HCT116 (cell line): ENCODE measurements around the gene CLEC20A. TPM values are rescaled to one million over a fixed set of nuclear protein-coding genes. Genes with fewer than 3 reads are reported as not detected.

Experiments
- ATAC-seq: fragments of 200-7000 bp; cut with Tn5 transposase; 2 replicates; pipeline ENCODE4 v1.9.1; 2020; ENCODE audit warnings: mild to moderate bottlenecking, moderate library complexity
- BruUV-seq: library from RNA; stranded (reverse); fragments of 400-500 nt; replicated peaks from 2 replicates; lab custom pipeline; 2021; lab: Mats Ljungman, UMichigan
- CTCF ChIA-PET: fragments of 300-600 bp; sonication (Branson Sonifier 250); formaldehyde crosslinking; loops from one replicate; lab custom pipeline; 2021; ENCODE audit warnings: antibody characterized with exemption; lab: Charles Lee
- POLR2A ChIA-PET: fragments of 300-600, 350-600 bp; sonication (Branson Sonifier 250); formaldehyde crosslinking; loops from one replicate; lab custom pipeline; 2021; ENCODE audit warnings: antibody characterized with exemption; lab: Charles Lee
- RAD21 ChIA-PET, 2 experiments: fragments of 300-600 bp; sonication (Branson Sonifier 250); formaldehyde crosslinking; loops; one replicate each; lab custom pipeline; 2023; ENCODE audit warnings: low total read pairs in 2 of 2; ENCODE audit not compliant: uncharacterized antibody in 2 of 2, unreplicated experiment in 2 of 2, low non-redundant PET in 1 of 2; lab: Charles Lee
- DNase-seq: peaks from one replicate; pipeline ENCODE4 v3.0.0-alpha.2; 2010; ENCODE audit warnings: low read depth, low spot score
- H2AFZ ChIP-seq: fragments of 200-600 bp; shearing (Covaris generic), sonication (generic); 2 replicates; pipeline ENCODE4 v1.6.1; 2017; ENCODE audit warnings: low read depth, mixed run types, mixed read lengths, antibody characterized with exemption, low read length; ENCODE audit not compliant: poor library complexity, severe bottlenecking
- H3K27ac ChIP-seq: 2 replicates; pipeline ENCODE4 v1.5.1; 2012; ENCODE audit warnings: low read depth, low read length
- H3K27me3 ChIP-seq: fragments of 200-600 bp; sonication (generic); 2 replicates; pipeline ENCODE4 v1.6.1; 2016; ENCODE audit warnings: mixed run types, low read length, mixed read lengths; ENCODE audit not compliant: insufficient read depth
- H3K36me3 ChIP-seq, 2 experiments: fragments of 200-500 bp in 1 of 2; fragments of 200-600 bp in 1 of 2; sonication (Bioruptor generic) in 1 of 2; sonication (generic) in 1 of 2; 2 replicates each; pipeline versions ENCODE4 v1.5.1 to v1.6.1; 2014 to 2016; ENCODE audit warnings: low read length in 2 of 2, inconsistent platforms in 1 of 2, mixed read lengths in 1 of 2, mixed run types in 1 of 2; ENCODE audit not compliant: insufficient read depth in 2 of 2, control insufficient read depth in 1 of 2
- H3K4me1 ChIP-seq, 2 experiments: fragments of 200-600 bp in 1 of 2; sonication (generic) in 1 of 2; 2 replicates each; pipeline versions ENCODE4 v1.5.1 to v1.6.1; 2012 to 2017; ENCODE audit warnings: low read length in 2 of 2, inconsistent platforms in 1 of 2, mild to moderate bottlenecking in 1 of 2, mixed read lengths in 1 of 2, mixed run types in 1 of 2, moderate library complexity in 1 of 2; ENCODE audit not compliant: insufficient read depth in 2 of 2, control insufficient read depth in 1 of 2
- H3K4me2 ChIP-seq: fragments of 200-600 bp; sonication (generic); 2 replicates; pipeline ENCODE4 v1.6.1; 2017; ENCODE audit warnings: mixed run types, low read length, mixed read lengths
- H3K4me3 ChIP-seq, 2 experiments: fragments of 200-600 bp in 1 of 2; sonication (generic) in 1 of 2; replicated peaks in 1 of 2; 2 replicates each; pipeline ENCODE4 v1.5.1; 2011 to 2016; ENCODE audit warnings: low read length in 2 of 2, control low read depth in 1 of 2, low read depth in 1 of 2, mild to moderate bottlenecking in 1 of 2, mixed read lengths in 1 of 2, mixed run types in 1 of 2
- H3K79me2 ChIP-seq: fragments of 200-600 bp; sonication (generic); 2 replicates; pipeline ENCODE4 v1.6.1; 2017; ENCODE audit warnings: mild to moderate bottlenecking, mixed run types, low read length, moderate library complexity, mixed read lengths; ENCODE audit not compliant: insufficient read depth
- H3K9ac ChIP-seq: fragments of 200-600 bp; sonication (generic); 2 replicates; pipeline ENCODE4 v1.6.1; 2016; ENCODE audit warnings: low read length, mixed read lengths
- H3K9me2 ChIP-seq: fragments of 200-600 bp; sonication (generic), shearing (Covaris generic); 2 replicates; pipeline ENCODE4 v1.6.1; 2017; ENCODE audit warnings: mixed run types, mild to moderate bottlenecking, moderate library complexity; ENCODE audit not compliant: insufficient read depth
- H3K9me3 ChIP-seq, 2 experiments: fragments of 200-500 bp in 1 of 2; fragments of 200-600 bp in 1 of 2; sonication (Bioruptor generic) in 1 of 2; sonication (generic) in 1 of 2; 2 replicates each; pipeline ENCODE4 v1.6.1; 2014 to 2017; ENCODE audit warnings: low read length in 2 of 2, mixed read lengths in 2 of 2, inconsistent platforms in 1 of 2, low read depth in 1 of 2, mild to moderate bottlenecking in 1 of 2, mixed run types in 1 of 2, moderate library complexity in 1 of 2; ENCODE audit not compliant: control insufficient read depth in 1 of 2, insufficient read depth in 1 of 2
- H4K20me1 ChIP-seq: fragments of 200-600 bp; sonication (generic), shearing (Covaris generic); 2 replicates; pipeline ENCODE4 v1.6.1; 2017; ENCODE audit warnings: mixed run types, mild to moderate bottlenecking, moderate library complexity; ENCODE audit not compliant: insufficient read depth
- CBX3 ChIP-seq: IDR thresholded peaks from 2 replicates; pipeline ENCODE4 v1.6.1; 2012; ENCODE audit warnings: low read depth
- CEBPB ChIP-seq: IDR thresholded peaks from 2 replicates; pipeline ENCODE4 v1.6.1; 2012; ENCODE audit warnings: low read depth
- EGR1 ChIP-seq: IDR thresholded peaks from 2 replicates; pipeline ENCODE4 v1.6.1; 2012; ENCODE audit warnings: low read depth
- EZH2 ChIP-seq: fragments of 200-600 bp; sonication (generic); IDR thresholded peaks from 2 replicates; pipeline ENCODE4 v1.6.1; 2017; ENCODE audit warnings: antibody characterized with exemption, mixed run types
- JUND ChIP-seq: IDR thresholded peaks from 2 replicates; pipeline ENCODE4 v1.6.1; 2012
- POLR2AphosphoS5 ChIP-seq: IDR thresholded peaks from 2 replicates; pipeline ENCODE4 v1.6.1; 2011; ENCODE audit warnings: mild to moderate bottlenecking, low read depth, low read length, moderate library complexity
- SP1 ChIP-seq: IDR thresholded peaks from 2 replicates; pipeline ENCODE4 v1.6.1; 2012; ENCODE audit warnings: low read depth
- YY1 ChIP-seq: IDR thresholded peaks from 2 replicates; pipeline ENCODE4 v1.6.1; 2011; ENCODE audit warnings: low read length, low read depth, moderate library complexity, mild to moderate bottlenecking; ENCODE audit not compliant: insufficient replicate concordance; ENCODE audit errors: extremely low read depth
- ZFX ChIP-seq: fragments of 450-650 bp; IDR thresholded peaks from 2 replicates; pipeline ENCODE4 v1.6.1; 2017
- ZNF274 ChIP-seq: fragments of 200-500 bp; sonication (Bioruptor generic); IDR thresholded peaks from 2 replicates; pipeline ENCODE4 v1.6.1; 2014; ENCODE audit warnings: mild to moderate bottlenecking, low read depth, low read length, inconsistent platforms
- intact Hi-C: fragments of 100-400 bp; cut with micrococcal nuclease; formaldehyde crosslinking; loops from 2 replicates; pipeline ENCODE4 v1.10.0; 2022
- total RNA-seq: library from RNA; stranded (reverse); gene quantifications from one replicate; pipeline ENCODE4 v1.2.1, GENCODE V29; 2021; ENCODE audit not compliant: unreplicated experiment
- TF ChIP-seq, protein P1 (sequence below): IDR thresholded peaks from 2 replicates; pipeline ENCODE4 v1.6.1; 2011; ENCODE audit warnings: mild to moderate bottlenecking, low read length, moderate library complexity; ENCODE audit not compliant: insufficient replicate concordance; ENCODE audit errors: extremely low read depth
- TF ChIP-seq, protein P2 (sequence below): IDR thresholded peaks from 2 replicates; pipeline ENCODE4 v1.6.1; 2012
- TF ChIP-seq, protein P3 (sequence below): IDR thresholded peaks from 2 replicates; pipeline ENCODE4 v1.6.1; 2012

CLEC20A gene
- total RNA-seq, 1 experiment from 2014 or later = not detected

DNA sequence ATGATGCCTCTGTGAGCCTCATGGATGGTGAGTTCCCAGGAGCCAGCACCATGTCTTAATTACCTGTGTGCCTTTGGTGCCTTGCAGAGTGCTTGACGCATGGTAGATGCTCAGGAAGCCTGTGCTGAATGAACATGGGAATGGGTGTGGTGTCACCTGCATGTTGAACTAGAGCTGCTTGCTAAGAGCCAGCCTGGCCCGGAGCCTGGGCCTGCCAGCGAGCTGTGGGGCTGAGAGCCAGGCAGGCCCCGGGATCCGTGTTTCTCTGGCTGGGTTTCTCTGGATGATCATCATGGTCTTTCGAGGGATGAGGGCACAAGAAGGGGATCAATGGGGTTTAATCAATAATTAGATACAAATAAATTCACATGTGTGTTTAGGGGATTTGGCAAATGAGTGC, 9.4 kb upstream of the CLEC20A start:
- Histone ChIP-seq H3K9me3 (no peaks in the 10 kb centered on the region), H3K4me3 (no peak overlapping the region), H3K36me3 (no peaks in the 10 kb centered on the region), H3K4me1 (no peaks in the 10 kb centered on the region), H3K9ac (no peak overlapping the region), H3K27ac (no peak overlapping the region), H2AFZ (no peak overlapping the region), H3K27me3 (no peaks in the 10 kb centered on the region), H3K4me2 (no peak overlapping the region), H3K79me2 (no peaks in the 10 kb centered on the region), H4K20me1 (no peaks in the 10 kb centered on the region)
- POLR2A ChIA-PET = no interaction called here
- intact Hi-C loops = no loop called here
- RAD21 ChIA-PET = no interaction called here
- no peak for ATAC-seq
- BruUV-seq = no TSS peak
- CTCF ChIA-PET = interaction anchor here (1.3 kb wide), 1 partner anchor 206 kb away, joined by 6 read pairs; no protein-coding TSS in a partner anchor
- TF ChIP-seq JUND (no peak), YY1 (no peak)
- TF ChIP-seq, all 23 proteins: peak for 0
- H3K9me2 ChIP-seq = no peaks in the 10 kb centered on the region
- no peak for DNase-seq

DNA sequence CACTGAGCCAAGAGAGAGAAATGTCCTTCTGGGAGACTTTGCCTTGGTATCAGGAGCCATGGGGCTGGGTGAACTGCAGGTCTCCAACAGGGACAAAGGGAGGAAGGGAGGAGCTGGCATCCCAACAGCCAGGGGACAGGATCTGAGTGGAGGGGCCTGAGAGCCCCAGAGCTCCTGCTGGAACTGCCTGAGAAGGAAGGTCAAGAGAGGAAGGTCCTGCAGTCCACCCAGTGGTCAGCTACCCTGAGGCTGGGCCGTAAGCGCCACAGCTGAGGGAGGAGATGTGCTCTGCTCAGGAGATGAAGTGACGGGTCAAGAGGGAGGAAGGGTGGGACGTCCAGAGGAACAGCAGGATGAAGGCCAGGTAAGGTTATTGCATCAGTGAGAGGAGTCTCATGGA, 7.5 kb upstream of the CLEC20A start:
- H3K36me3 ChIP-seq = no peaks in the 10 kb centered on the region
- no peak for DNase-seq
- H3K79me2 ChIP-seq = no peaks in the 10 kb centered on the region
- H3K4me1 ChIP-seq = peaks cover 0 to 2% of the 10 kb centered on the region in 2 experiments; a peak in 1 of 4 replicates
- H3K27me3 ChIP-seq = no peaks in the 10 kb centered on the region
- no TSS peak for BruUV-seq
- H3K9me2 ChIP-seq = no peaks in the 10 kb centered on the region
- POLR2A ChIA-PET = no interaction called here
- intact Hi-C loops = no loop called here
- no peak overlapping the region for H3K4me3 ChIP-seq
- CTCF ChIA-PET = interaction anchor here (1.4 kb wide), 2 partner anchors 28 to 192 kb away, joined by 4 read pairs; no protein-coding TSS in a partner anchor
- no peak for ATAC-seq
- no peak overlapping the region for H2AFZ ChIP-seq
- H3K9me3 ChIP-seq = no peaks in the 10 kb centered on the region
- no peak overlapping the region for H3K4me2 ChIP-seq
- no peak overlapping the region for H3K27ac ChIP-seq
- H4K20me1 ChIP-seq = no peaks in the 10 kb centered on the region
- H3K9ac ChIP-seq = no peak overlapping the region
- no peak for TF ChIP-seq ZFX
- TF ChIP-seq, protein P1, sequence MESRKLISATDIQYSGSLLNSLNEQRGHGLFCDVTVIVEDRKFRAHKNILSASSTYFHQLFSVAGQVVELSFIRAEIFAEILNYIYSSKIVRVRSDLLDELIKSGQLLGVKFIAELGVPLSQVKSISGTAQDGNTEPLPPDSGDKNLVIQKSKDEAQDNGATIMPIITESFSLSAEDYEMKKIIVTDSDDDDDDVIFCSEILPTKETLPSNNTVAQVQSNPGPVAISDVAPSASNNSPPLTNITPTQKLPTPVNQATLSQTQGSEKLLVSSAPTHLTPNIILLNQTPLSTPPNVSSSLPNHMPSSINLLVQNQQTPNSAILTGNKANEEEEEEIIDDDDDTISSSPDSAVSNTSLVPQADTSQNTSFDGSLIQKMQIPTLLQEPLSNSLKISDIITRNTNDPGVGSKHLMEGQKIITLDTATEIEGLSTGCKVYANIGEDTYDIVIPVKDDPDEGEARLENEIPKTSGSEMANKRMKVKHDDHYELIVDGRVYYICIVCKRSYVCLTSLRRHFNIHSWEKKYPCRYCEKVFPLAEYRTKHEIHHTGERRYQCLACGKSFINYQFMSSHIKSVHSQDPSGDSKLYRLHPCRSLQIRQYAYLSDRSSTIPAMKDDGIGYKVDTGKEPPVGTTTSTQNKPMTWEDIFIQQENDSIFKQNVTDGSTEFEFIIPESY = no peak
- TF ChIP-seq, protein P2, sequence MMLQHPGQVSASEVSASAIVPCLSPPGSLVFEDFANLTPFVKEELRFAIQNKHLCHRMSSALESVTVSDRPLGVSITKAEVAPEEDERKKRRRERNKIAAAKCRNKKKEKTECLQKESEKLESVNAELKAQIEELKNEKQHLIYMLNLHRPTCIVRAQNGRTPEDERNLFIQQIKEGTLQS = no peak
- no peak for TF ChIP-seq CBX3
- TF ChIP-seq SP1 = no peak
- no peak for TF ChIP-seq EGR1
- TF ChIP-seq CEBPB = no peak
- TF ChIP-seq, protein P3, sequence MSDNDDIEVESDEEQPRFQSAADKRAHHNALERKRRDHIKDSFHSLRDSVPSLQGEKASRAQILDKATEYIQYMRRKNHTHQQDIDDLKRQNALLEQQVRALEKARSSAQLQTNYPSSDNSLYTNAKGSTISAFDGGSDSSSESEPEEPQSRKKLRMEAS = no peak
- TF ChIP-seq EZH2 = no peak
- TF ChIP-seq ZNF274 = no peak
- no peak for TF ChIP-seq POLR2AphosphoS5
- RAD21 ChIA-PET = no interaction called here
